ENCODE measurements around the gene RAB34. TPM values are rescaled to one million over a fixed set of nuclear protein-coding genes. Genes with fewer than 3 reads are reported as not detected.

The RAB34 gene
- total and polyA plus RNA-seq, 9 of the 15 experiments (the other 6 are each of a cell fraction or from before 2014, with no cell fraction given) = 0.07 to 3.8 (median 0.46) TPM; not detected in 1

- TF ChIP-seq ATF2 (CRISPR knock-in tag; IDR thresholded peaks at IDR 0.05) = no peak
- TF ChIP-seq CBX1 (IDR thresholded peaks at IDR 0.05; ENCODE audit: low read depth) = 0 out of 2 replicates have a peak, but pooled peaks have one; percentile 53
- TF ChIP-seq C11orf30 (IDR thresholded peaks at IDR 0.05; ENCODE audit: low read depth) = no peak
- peak; percentile 73 for TF ChIP-seq NFYB (IDR thresholded peaks at IDR 0.05; ENCODE audit: extremely low read depth, insufficient read length)
- no peak for TF ChIP-seq MCM5 (IDR thresholded peaks at IDR 0.05; ENCODE audit: low read depth)
- peak; percentile 41; the same call in 1 of the 2 replicates for TF ChIP-seq ZNF431 (CRISPR knock-in tag; IDR thresholded peaks at IDR 0.05)
- TF ChIP-seq HDAC6 (IDR thresholded peaks at IDR 0.05; ENCODE audit: low read depth, low read length) = no peak
- TF ChIP-seq RBM14 (IDR thresholded peaks at IDR 0.05; ENCODE audit: borderline replicate concordance, insufficient read depth, low read depth, low read length) = 0 out of 2 replicates have a peak, but pooled peaks have one; percentile 27
- peak; percentile 95 for TF ChIP-seq ZFX (CRISPR knock-in tag; IDR thresholded peaks at IDR 0.05)
- peak in 2 of 3 experiments; percentile 46 to 68 for TF ChIP-seq YY1 (IDR thresholded peaks at IDR 0.05; ENCODE audit: borderline replicate concordance in 1 of 3, control insufficient read depth in 1 of 3, extremely low read depth in 1 of 3, insufficient read depth in 3 of 3, insufficient read length in 1 of 3, insufficient replicate concordance in 2 of 3, low read depth in 1 of 3, low read length in 2 of 3)
- no peak for TF ChIP-seq PTTG1 (tag; IDR thresholded peaks at IDR 0.05; ENCODE audit: low read depth)
- no peak for TF ChIP-seq CBX3 (IDR thresholded peaks at IDR 0.05; ENCODE audit: borderline replicate concordance in 1 of 2, low read length in 2 of 2)
- peak; percentile 19; the same call in 1 of the 2 replicates for TF ChIP-seq ZNF830 (CRISPR knock-in tag; IDR thresholded peaks at IDR 0.05)
- TF ChIP-seq ZNF707 (CRISPR knock-in tag; conservative IDR thresholded peaks at IDR 0.05) = no peak
- TF ChIP-seq ZHX1 (conservative IDR thresholded peaks at IDR 0.05; ENCODE audit: low read length) = 0 out of 2 replicates have a peak, but pooled peaks have one; percentile 29
- TF ChIP-seq CTCFL (IDR thresholded peaks at IDR 0.05; ENCODE audit: borderline replicate concordance, insufficient read depth, low read depth, low read length, poor library complexity, severe bottlenecking) = peak; percentile 9
- TF ChIP-seq KDM5B (IDR thresholded peaks at IDR 0.05; ENCODE audit: insufficient replicate concordance, low read depth, low read length) = peak; percentile 66
- 0 out of 2 replicates have a peak, but pooled peaks have one; percentile 21 for TF ChIP-seq TOE1 (IDR thresholded peaks at IDR 0.05; ENCODE audit: borderline replicate concordance)
- 0 out of 2 replicates have a peak, but pooled peaks have one; percentile 67 for TF ChIP-seq TOE1 (CRISPR knock-in tag; IDR thresholded peaks at IDR 0.05; ENCODE audit: borderline replicate concordance, low read depth)
Measured at GRCh38 chr17:28710861-28711722, 6.6 kb downstream of the RAB34 start (continued).
